Stimulated activated CD8-positive, alpha-beta memory T cell treated with anti-CD3 and anti-CD28 coated beads, Interleukin-4, amount 100 ng/mL, for 4 hours (primary cell): ENCODE measurements around the gene GLIS2.

Source experiments
- DNase-seq, 2 donors: peaks; one replicate each; pipeline ENCODE4 v3.0.0-alpha.2; 2020; ENCODE audit warnings: low read depth in 2 of 2, low spot score in 1 of 2

The GLIS2 gene

GRCh38 chr16:4381072-4381934, 65.4 kb downstream of the GLIS2 start:
- DNase-seq, result no peak

- no peak for DNase-seq
Measured at GRCh38 chr16:4381935-4382794, 66.3 kb downstream of the GLIS2 start.

- no peak for DNase-seq
Measured at GRCh38 chr16:4382795-4383357, 67.0 kb downstream of the GLIS2 start.

- DNase-seq, result no peak
Measured at GRCh38 chr16:4383591-4384444, 68.0 kb downstream of the GLIS2 start.

GRCh38 chr16:4384509-4384942, 68.7 kb downstream of the GLIS2 start:
- no peak for DNase-seq

GRCh38 chr16:4385066-4385788, 69.4 kb downstream of the GLIS2 start:
- no peak for DNase-seq

GRCh38 chr16:4385789-4386450, 70.1 kb downstream of the GLIS2 start:
- no peak for DNase-seq

GRCh38 chr16:4386451-4386805, 70.6 kb downstream of the GLIS2 start:
- no peak for DNase-seq

- no peak for DNase-seq
Measured at GRCh38 chr16:4386951-4387565, 71.2 kb downstream of the GLIS2 start.

- DNase-seq, result no peak
Measured at GRCh38 chr16:4387781-4388180, 71.9 kb downstream of the GLIS2 start.

GRCh38 chr16:4388271-4389021, 72.6 kb downstream of the GLIS2 start:
- no peak for DNase-seq
